Spleen (tissue), 7 donors: ENCODE results near the gene HOXD8.

Experiments
- POLR2A ChIP-seq, 3 donors: fragments of 450-650 bp; IDR thresholded peaks; one replicate each; pipeline ENCODE4 v1.5.1; 2017; ENCODE audit warnings: antibody characterized with exemption in 3 of 3, mild to moderate bottlenecking in 1 of 3
- TF ChIP-seq, protein P1 (sequence below), 11 experiments: fragments of 200-600 bp in 7 of 11; fragments of 450-650 bp in 4 of 11; sonication (generic) in 4 of 11; IDR thresholded peaks in 8 of 11; conservative IDR thresholded peaks in 3 of 11; 1 replicate in 7 of 11; 2 replicates in 4 of 11; pipeline versions ENCODE4 v1.4.0 to v1.8.0; 2016 to 2021; ENCODE audit warnings: antibody characterized with exemption in 11 of 11, inconsistent platforms in 4 of 11, mild to moderate bottlenecking in 1 of 11
- donor health status: DM: no; HTN: no; CAD: no; lungs with moderate emphysema.
- donor health status: DM: no; HTN: no; CAD: no.
- donor health status: DM: no; HTN: no; CAD: no.

DNA sequence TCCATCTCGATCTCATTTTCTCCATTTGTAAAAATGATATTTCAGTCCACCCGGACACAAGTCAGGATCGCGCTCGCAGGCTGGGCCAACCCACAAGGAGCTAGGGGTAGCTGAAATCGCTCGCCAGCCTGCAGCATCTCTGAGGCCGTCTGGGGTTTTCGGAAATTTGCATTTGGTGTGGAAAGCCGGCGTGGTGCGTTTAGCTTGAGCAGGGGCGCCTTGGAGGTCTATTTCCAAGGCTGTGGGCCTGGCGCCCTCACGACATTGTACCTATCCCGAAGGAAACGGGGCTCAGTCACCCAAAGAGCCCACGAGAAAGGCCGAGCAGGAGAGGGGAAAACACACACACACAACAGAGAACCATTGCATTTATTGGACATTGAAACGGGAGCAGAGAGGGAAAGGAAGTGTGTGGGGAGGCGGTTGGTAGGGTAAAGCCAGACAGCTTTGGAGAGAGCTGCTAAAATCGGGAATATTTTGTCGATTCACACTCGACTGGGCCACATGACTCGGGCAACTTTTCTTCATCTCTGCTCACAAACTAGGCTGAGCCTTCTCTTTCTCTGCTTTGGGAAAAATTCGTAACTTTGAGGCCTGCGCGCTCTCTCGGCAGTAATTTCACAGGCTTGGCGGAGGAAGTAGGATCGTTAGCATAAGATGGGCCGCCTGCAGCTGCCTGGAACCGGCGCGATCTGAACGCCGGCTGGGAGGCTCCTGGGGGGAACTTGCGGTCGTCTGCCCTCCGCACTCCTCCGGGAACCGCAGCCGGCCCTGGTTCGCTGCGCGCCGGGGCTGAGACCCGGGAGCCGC lies 1.1 kb upstream of the HOXD8 start:
- TF ChIP-seq, protein P1, sequence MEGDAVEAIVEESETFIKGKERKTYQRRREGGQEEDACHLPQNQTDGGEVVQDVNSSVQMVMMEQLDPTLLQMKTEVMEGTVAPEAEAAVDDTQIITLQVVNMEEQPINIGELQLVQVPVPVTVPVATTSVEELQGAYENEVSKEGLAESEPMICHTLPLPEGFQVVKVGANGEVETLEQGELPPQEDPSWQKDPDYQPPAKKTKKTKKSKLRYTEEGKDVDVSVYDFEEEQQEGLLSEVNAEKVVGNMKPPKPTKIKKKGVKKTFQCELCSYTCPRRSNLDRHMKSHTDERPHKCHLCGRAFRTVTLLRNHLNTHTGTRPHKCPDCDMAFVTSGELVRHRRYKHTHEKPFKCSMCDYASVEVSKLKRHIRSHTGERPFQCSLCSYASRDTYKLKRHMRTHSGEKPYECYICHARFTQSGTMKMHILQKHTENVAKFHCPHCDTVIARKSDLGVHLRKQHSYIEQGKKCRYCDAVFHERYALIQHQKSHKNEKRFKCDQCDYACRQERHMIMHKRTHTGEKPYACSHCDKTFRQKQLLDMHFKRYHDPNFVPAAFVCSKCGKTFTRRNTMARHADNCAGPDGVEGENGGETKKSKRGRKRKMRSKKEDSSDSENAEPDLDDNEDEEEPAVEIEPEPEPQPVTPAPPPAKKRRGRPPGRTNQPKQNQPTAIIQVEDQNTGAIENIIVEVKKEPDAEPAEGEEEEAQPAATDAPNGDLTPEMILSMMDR (IDR thresholded peaks at IDR 0.05 in 8 of 11, conservative IDR thresholded peaks at IDR 0.05 in 3 of 11) = no peak
- no peak for TF ChIP-seq POLR2A (IDR thresholded peaks at IDR 0.05)
